MCF 10A (cell line): ENCODE data around the gene FAM210B. TPM values are rescaled to one million over a fixed set of nuclear protein-coding genes. Genes with fewer than 3 reads are reported as not detected.
"Not testable (repeated sequence)": the region's sequence is repeated elsewhere in the genome, so short reads cannot be mapped to it uniquely, and the experiment has no call there.

Source experiments
- BruUV-seq: library from RNA; stranded (reverse); fragments of 400-500 nt; replicated peaks from 2 replicates; lab custom pipeline; 2021; lab: Mats Ljungman, UMichigan
- CTCF ChIA-PET: fragments of 300-600 bp; sonication (Branson Sonifier 250); formaldehyde crosslinking; extraction: SDS; loops from one replicate; lab custom pipeline; 2021; ENCODE audit warnings: antibody characterized with exemption, inconsistent platforms; lab: Yijun Ruan, JAX
- POLR2A ChIA-PET: fragments of 300-600, 350-650 bp; sonication (Branson Sonifier 250); formaldehyde crosslinking; extraction: SDS; loops from one replicate; lab custom pipeline; 2020; ENCODE audit warnings: antibody characterized with exemption, inconsistent platforms; lab: Yijun Ruan, JAX
- DNase-seq: peaks from one replicate; pipeline ENCODE4 v3.0.0-alpha.2; 2018; ENCODE audit not compliant: unreplicated experiment
- H3K27ac Mint-ChIP-seq: one replicate; pipeline ENCODE4 v1.8.0; 2022; ENCODE audit warnings: mild to moderate bottlenecking, low read depth, mixed read lengths; ENCODE audit not compliant: unreplicated experiment
- H3K27me3 Mint-ChIP-seq: one replicate; pipeline ENCODE4 v1.8.0; 2022; ENCODE audit warnings: mixed read lengths; ENCODE audit not compliant: insufficient read depth, unreplicated experiment
- H3K36me3 Mint-ChIP-seq: one replicate; pipeline ENCODE4 v1.8.0; 2022; ENCODE audit warnings: mild to moderate bottlenecking, moderate library complexity, mixed read lengths; ENCODE audit not compliant: insufficient read depth, unreplicated experiment
- H3K4me1 Mint-ChIP-seq: one replicate; pipeline ENCODE4 v1.8.0; 2022; ENCODE audit warnings: mixed read lengths; ENCODE audit not compliant: insufficient read depth, unreplicated experiment
- H3K4me3 Mint-ChIP-seq: one replicate; pipeline ENCODE4 v1.8.0; 2022; ENCODE audit warnings: mild to moderate bottlenecking, moderate library complexity, mixed read lengths; ENCODE audit not compliant: unreplicated experiment
- H3K9me3 Mint-ChIP-seq: one replicate; pipeline ENCODE4 v1.8.0; 2022; ENCODE audit warnings: mixed read lengths; ENCODE audit not compliant: unreplicated experiment
- intact Hi-C: fragments of 100-400 bp; cut with micrococcal nuclease; formaldehyde crosslinking; loops from 2 replicates; pipeline ENCODE4 v1.14.1; 2022
- total RNA-seq: library from RNA; stranded (reverse); gene quantifications from 2 replicates; pipeline ENCODE4 v1.2.3, GENCODE V29; 2022
- TF ChIP-seq, protein P1 (sequence below): fragments of 200-600 bp; IDR thresholded peaks from one replicate; pipeline ENCODE4 v1.8.0; 2022; ENCODE audit warnings: antibody characterized with exemption, mild to moderate bottlenecking; ENCODE audit not compliant: unreplicated experiment

FAM210B gene
- total RNA-seq, 1 experiment from 2014 or later = 38.2 TPM

- no peak for DNase-seq
- BruUV-seq = no TSS peak
- no peak overlapping the region for H3K27ac Mint-ChIP-seq
- H3K36me3 Mint-ChIP-seq = peaks cover 95% of the 10 kb centered on the region
- no peaks in the 10 kb centered on the region for H3K9me3 Mint-ChIP-seq
- ChIA-PET CTCF (interaction anchor here (1.1 to 1.5 kb wide), 3 partner anchors 9 to 14 kb away, joined by 3 to 12 read pairs (median 9); partner anchors contain the start of gene CSTF1), POLR2A (interaction anchor here (2.5 kb wide), 1 partner anchor 14 kb away, joined by 10 read pairs; the partner anchor contains the start of genes AURKA and CSTF1)
- intact Hi-C loops = no loop called here
- TF ChIP-seq, protein P1, sequence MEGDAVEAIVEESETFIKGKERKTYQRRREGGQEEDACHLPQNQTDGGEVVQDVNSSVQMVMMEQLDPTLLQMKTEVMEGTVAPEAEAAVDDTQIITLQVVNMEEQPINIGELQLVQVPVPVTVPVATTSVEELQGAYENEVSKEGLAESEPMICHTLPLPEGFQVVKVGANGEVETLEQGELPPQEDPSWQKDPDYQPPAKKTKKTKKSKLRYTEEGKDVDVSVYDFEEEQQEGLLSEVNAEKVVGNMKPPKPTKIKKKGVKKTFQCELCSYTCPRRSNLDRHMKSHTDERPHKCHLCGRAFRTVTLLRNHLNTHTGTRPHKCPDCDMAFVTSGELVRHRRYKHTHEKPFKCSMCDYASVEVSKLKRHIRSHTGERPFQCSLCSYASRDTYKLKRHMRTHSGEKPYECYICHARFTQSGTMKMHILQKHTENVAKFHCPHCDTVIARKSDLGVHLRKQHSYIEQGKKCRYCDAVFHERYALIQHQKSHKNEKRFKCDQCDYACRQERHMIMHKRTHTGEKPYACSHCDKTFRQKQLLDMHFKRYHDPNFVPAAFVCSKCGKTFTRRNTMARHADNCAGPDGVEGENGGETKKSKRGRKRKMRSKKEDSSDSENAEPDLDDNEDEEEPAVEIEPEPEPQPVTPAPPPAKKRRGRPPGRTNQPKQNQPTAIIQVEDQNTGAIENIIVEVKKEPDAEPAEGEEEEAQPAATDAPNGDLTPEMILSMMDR = no peak
- H3K4me1 Mint-ChIP-seq = no peaks in the 10 kb centered on the region
- H3K4me3 Mint-ChIP-seq = no peak overlapping the region
- H3K27me3 Mint-ChIP-seq = no peaks in the 10 kb centered on the region
Observed at GRCh38 chr20:56406910-56407309, 48.1 kb downstream of the FAM210B start.

- intact Hi-C loops = no loop called here
- Mint-ChIP-seq H3K27ac (no peak overlapping the region), H3K9me3 (no peaks in the 10 kb centered on the region), H3K4me1 (no peaks in the 10 kb centered on the region), H3K27me3 (no peaks in the 10 kb centered on the region), H3K36me3 (peaks cover 93% of the 10 kb centered on the region), H3K4me3 (no peak overlapping the region)
- ChIA-PET CTCF (interaction anchor here (0.7 to 1.4 kb wide), 3 partner anchors 9 to 12 kb away, joined by 3 to 5 read pairs (median 3); no protein-coding TSS in a partner anchor), POLR2A (interaction anchor here (1.2 kb wide), 1 partner anchor 13 kb away, joined by 4 read pairs; no protein-coding TSS in a partner anchor)
- TF ChIP-seq, protein P1 = no peak
- DNase-seq = no peak
- BruUV-seq = no TSS peak
Observed at GRCh38 chr20:56409521-56409920, 50.7 kb downstream of the FAM210B start.

DNA sequence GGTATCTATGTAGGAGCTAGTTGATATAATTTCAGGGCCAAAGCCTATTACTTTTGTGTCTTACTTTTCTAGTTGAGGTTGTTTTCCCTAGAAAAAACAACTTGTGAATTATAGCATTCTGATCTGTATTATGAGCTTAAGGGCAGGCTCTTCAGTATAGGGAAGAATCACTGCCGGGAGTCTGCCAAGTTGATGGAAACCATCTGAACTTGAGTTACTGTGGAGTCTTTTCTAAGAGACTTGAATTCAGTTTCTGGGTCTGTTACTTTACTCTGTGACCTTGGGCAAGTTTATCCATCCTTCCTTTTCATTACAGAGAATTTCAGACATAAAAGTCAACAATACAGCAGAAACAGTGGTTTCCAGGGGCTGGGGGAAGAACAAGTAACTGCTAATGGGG is 51.2 kb downstream of the FAM210B start:
- Mint-ChIP-seq H3K27ac (no peak overlapping the region), H3K9me3 (no peaks in the 10 kb centered on the region), H3K4me1 (no peaks in the 10 kb centered on the region), H3K36me3 (peaks cover 89% of the 10 kb centered on the region), H3K4me3 (no peak overlapping the region), H3K27me3 (no peaks in the 10 kb centered on the region)
- CTCF ChIA-PET = interaction anchor here (1.2 to 1.4 kb wide), 2 partner anchors 9 to 13 kb away, joined by 3 to 5 read pairs; no protein-coding TSS in a partner anchor
- POLR2A ChIA-PET = interaction anchor here (1.2 kb wide), 1 partner anchor 13 kb away, joined by 4 read pairs; no protein-coding TSS in a partner anchor
- TF ChIP-seq, protein P1 = no peak
- no peak for DNase-seq
- BruUV-seq = no TSS peak
- intact Hi-C loops = no loop called here

DNA sequence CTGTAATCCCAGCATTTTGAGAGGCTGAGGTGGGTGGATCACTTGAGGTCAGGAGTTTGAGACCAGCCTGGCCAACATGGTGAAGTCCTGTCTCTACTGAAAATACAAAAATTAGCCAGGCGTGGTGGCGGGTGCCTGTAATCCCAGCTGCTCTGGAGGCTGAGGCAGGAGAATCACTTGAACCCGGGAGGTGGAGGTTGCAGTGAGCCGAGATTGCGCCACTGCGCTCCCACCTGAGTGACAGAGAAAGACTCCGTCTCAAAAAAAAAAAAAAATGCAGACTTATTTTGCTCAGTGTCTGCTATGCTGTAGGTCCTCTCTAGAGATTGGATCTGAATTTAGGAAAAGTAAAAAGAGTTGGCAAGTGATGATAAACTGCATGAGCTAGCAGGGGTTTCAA is 52.5 kb downstream of the FAM210B start:
- H3K27me3 Mint-ChIP-seq, H3K9me3 Mint-ChIP-seq, intact Hi-C loops, DNase-seq, H3K27ac Mint-ChIP-seq, H3K4me1 Mint-ChIP-seq, H3K4me3 Mint-ChIP-seq, BruUV-seq: not testable (repeated sequence)
- ChIA-PET CTCF (interaction anchor here (0.6 to 1.2 kb wide), 2 partner anchors 163 to 211 kb away, joined by 3 read pairs; partner anchors contain the start of gene MC3R), POLR2A (interaction anchor here (0.6 to 0.9 kb wide), 2 partner anchors 19 to 52 kb away, joined by 3 to 5 read pairs; partner anchors contain the start of genes AURKA, CSTF1 and FAM210B)
- H3K36me3 Mint-ChIP-seq = peaks cover 75% of the 10 kb centered on the region
